ENCODE measurements around the gene ZNF577.
A peak's percentile ranks its signal among the peaks of the same experiment; 100 is the strongest.
"Not testable (repeated sequence)": the region's sequence is repeated elsewhere in the genome, so short reads cannot be mapped to it uniquely, and the experiment has no call there.

The ZNF577 gene

DNA sequence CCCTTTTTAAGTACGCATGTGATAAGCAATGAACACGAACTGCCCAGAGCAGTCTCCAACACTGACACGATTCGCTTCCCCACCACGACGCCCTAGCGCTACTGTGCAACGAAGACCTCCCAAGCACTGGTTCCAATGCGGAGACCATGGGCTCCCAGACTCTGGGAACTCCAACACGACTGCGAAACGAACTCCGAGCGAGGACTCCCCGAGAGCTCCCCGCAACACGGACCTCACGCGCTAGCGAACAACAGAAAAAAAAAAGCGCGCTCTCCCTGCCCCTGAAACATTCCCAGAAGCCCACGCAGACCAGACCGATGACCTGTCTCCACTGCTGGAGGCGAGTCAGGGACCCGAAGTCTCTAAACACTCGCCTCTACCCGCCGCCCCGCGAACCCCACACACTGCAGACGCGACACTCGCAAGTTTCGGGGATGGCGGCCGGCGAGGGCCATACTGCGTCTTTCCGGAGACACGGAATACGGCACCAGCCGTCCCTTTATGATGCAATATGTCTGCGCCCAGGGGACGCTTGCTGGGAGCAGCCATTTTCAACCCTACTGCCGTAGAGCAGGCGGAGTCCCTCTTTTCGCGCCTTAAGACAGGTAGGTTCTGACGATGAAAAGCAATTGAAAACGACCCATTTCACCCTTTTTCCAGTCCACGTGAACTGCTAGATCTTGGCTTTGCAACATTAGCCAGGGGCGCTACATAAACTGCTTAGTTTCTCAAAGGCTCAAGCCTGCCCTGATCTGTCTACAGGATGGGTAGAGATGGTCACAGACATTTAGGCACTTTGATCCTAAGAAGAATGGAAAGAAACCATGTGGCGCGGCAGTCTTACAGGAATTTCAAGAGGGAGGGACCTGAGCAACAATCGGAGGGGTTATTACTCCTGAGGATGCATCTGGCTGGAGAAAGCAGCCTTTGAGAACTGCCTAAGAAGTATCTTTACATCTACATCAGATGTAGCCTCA, at the start of gene ZNF577:
Gene ZNF577, minus strand, starts transcription at position 430 of the 977 bp plus-strand sequence. CDS start 7,569 bp downstream, outside the sequence.
- DNase-seq = no peak

DNA sequence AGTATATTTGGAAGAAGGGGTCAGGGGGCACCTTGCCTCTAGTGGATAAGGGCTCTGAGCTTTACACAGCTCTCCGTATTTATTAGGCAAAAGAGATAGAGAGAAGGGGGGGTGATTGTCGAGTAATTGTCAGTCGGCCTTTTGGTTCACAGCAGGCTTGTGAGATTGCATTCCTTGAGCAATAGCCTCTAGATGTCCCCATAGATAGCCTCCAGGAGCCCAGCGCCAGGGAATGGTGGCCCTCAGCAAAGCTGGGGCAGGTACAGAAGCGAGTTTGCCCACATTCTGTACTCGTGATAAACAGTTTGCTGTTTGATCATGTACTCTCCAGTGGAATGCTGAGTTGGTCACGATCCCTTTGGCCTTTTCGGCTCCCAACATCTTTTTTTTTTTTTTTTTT, 44.2 kb upstream of the ZNF577 start:
- no peak for DNase-seq

DNA sequence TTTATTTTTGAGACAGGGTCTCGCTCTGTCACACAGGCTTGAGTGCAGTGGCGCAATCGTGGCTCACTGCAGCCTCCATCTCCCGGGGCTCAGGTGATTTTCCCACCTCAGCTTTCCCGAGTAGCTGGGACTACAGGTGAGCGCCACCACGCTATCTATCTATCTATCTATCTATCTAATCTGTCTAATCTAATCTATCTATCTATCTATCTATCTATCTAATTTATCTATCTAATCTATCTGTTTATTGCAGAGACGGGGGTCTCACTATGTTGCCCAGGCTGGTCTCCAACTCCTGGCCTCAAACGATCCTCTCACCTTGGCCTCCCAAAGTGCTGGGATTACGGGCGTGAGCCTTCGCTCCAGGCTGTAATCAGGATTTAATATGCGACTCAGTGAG, 40.1 kb upstream of the ZNF577 start:
- no peak for DNase-seq

- DNase-seq = peak; percentile 88
Measured at GRCh38 chr19:51926784-51927741, 39.3 kb upstream of the ZNF577 start, which contains the start of gene ZNF613. Gene ZNF613 (plus strand): TSS chr19:51927472. CDS start chr19:51936221, 8,749 bp downstream.

DNA sequence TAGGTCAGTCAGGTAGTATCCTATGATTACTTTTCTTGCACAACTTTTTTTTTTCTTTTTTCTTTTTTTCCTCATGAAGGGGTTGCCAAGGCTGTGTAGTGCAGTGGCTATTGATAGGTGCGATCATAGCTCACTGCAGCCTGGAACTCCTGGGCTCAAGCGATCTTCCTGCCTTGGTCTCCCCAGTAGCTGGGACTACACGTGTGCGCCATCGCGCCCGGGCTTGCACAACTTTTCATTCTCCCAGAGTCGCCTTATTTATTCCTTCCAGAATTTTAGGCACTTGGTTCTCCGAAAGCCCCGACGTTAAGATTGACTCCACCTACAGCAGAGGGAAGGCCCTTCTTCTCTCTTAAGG, 38.7 kb upstream of the ZNF577 start:
- DNase-seq = no peak

DNA sequence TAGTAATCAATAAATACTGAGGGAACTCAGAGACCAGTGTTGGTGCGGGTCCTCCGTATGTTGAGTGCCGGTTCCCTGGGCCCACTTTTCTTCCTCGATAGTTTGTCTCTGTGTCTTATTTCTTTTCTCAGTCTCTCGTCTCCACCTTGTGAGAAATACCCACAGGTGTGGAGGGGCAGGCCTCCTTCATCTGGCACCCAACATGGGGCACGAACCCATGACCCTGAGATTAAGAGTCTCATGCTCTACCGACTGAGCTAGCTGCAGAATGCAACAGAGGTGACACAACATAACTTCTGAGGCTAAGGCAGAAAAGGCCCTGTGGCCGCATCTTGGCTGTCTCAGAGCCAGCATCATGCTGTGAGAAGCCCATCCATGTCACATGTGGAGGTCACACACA, 34.2 kb upstream of the ZNF577 start:
- DNase-seq = no peak

GRCh38 chr19:51919606-51920005, 31.9 kb upstream of the ZNF577 start:
- DNase-seq = no peak

- no peak for DNase-seq
Measured at GRCh38 chr19:51916167-51916566, 28.4 kb upstream of the ZNF577 start.

GRCh38 chr19:51915324-51915867, 27.6 kb upstream of the ZNF577 start:
- no peak for DNase-seq

DNA sequence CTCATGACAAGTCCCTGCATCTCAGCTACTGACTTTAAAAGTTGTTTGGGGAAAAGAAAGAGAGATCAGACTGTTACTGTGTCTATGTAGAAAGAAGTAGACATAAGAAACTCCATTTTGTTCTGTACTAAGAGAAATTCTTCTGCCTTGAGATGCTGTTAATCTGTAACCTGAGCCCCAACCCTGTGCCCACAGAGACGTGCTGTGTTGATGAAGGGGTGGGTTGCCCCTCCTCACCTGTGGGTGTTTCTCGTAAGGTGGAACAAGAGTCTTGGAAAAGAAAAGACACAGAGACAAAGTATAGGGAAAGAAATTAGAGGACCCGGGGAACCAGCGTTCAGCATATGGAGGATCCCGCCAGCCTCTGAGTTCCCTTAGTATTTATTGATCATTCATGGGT, 20.2 kb upstream of the ZNF577 start:
- DNase-seq = not testable (repeated sequence)

DNA sequence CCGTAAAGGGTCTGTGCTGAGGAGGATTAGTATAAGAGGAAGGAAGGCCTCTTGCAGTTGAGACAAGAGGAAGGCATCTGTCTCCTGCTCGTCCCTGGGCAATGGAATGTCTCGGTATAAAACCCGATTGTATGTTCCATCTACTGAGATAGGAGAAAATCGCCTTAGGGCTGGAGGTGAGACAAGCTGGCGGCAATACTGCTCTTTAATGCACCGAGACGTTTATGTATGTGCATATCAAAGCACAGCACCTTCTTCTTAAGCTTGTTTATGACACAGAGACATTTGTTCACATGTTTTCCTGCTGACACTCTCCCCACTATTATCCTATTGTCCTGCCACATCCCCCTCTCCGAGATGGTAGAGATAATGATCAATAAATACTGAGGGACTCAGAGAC, 18.4 kb upstream of the ZNF577 start:
- not testable (repeated sequence) for DNase-seq

GRCh38 chr19:51905639-51906038, 17.9 kb upstream of the ZNF577 start:
- DNase-seq = not testable (repeated sequence)

GRCh38 chr19:51905206-51905605, 17.5 kb upstream of the ZNF577 start:
- no peak for DNase-seq

DNA sequence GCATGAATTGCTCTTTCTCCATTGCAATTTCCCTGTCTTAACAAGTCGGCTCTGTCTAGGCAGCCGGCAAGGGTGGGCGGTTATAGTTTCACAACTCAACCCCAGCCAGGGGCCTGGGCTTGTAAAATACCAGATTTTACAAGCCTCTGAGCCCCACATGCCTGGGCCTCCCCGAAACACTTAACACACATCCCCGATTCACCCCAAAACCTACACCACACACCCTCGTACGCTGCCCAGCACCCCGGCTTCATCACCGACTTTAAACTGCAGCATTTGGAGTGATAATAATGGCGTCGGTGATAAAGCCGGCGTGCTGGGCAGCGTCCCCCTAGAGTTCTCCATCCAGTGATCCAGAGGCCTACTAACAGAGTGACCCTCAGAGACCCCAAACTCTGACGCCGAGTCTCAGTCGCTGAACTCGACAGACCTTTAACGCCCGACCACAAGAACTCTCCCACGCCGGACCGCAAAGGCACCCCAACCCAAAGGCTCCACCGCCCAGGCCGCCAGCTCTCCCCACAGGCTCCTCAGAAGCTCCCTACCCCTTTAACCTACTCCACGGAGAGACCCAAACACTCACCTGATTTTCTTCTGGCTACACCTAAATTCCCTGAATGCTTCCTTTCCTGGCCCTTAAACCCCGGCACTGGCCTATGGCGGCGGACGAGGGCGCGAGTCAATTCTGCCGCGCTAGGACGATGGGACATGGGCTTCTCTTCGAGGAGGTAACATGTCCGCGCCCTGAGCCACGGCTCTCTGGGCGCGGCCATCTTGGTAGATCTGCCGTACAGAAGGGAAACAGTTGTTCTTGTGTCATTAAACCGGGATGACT, 16.8 kb upstream of the ZNF577 start, which contains the start of gene ZNF649:
Gene ZNF649, minus strand, starts transcription at position 687 of the 835 bp plus-strand sequence. CDS start 4,910 bp downstream, outside the sequence.
- DNase-seq = peak; percentile 71

DNA sequence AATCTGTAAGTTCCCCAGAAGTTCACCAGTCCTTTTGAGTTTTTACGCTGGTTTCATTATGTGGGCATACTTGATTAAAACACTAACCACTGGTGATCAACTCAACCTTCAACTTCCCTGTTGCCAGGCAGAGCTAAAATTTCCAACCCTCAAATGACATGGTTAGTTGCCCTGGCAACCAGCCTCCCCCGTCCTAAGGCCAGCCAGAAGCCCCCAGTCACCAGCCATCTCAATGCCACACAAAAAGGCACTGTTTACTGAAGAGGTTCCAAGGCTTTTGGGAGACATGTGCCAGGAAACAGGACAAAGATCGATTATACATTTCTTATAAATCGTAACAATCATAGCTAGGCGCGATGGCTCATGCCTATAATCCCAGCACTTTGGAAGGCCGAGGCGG, 15.4 kb upstream of the ZNF577 start:
- no peak for DNase-seq

GRCh38 chr19:51901860-51902259, 14.1 kb upstream of the ZNF577 start:
- DNase-seq = no peak

DNA sequence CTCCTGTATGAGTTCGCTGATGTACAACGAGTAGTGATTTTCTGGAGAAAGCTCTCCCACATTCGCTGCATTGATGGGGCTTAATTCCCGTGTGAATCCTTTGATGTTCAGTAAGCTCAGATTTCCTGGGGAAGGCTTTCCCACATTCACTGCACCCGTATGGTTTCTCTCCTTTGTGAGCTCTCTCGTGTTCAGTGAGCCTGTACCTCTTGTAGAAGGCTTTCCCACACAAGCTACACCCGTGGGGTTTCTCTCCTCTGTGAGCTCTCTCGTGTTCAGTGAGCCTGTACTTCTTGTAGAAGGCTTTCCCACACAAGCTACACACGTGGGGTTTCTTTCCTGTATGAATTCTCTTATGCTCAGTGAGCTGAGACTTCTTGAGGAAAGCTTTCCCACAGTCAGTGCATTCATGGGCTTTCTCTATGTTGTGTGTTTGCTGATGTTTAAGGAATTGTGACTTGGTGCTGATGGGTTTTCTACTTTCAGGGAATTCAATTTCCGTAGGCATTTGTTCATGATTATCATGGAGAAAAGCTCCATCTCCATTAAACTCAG, 3.5 kb upstream of the ZNF577 start:
- no peak for DNase-seq

GRCh38 chr19:51889934-51890333, 2.2 kb upstream of the ZNF577 start:
- no peak for DNase-seq

GRCh38 chr19:51884713-51885112, 3.0 kb downstream of the ZNF577 start:
- DNase-seq = no peak

GRCh38 chr19:51882518-51882917, 5.2 kb downstream of the ZNF577 start:
- no peak for DNase-seq

DNA sequence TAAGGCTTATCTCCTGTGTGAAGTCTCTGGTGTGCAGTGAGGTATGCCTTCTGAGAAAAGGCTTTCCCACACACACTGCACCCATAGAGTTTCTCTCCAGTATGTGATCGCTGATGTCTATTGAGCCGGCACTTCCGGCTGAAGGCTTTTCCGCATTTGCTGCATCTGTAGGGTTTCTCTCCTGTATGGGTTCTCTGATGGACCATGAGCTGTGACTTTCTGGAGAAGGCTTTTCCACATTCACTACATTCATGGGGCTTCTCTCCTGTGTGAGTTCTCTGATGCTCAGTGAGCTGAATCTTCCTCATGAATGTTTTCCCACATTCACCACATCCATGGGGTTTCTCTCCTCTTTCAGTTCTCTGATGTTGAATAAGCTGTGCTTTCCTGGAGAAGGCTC, 14.7 kb downstream of the ZNF577 start:
- DNase-seq = no peak
